HG03064 (cell line): ENCODE results near the gene CXorf51B.
"Not testable (repeated sequence)": the region's sequence is repeated elsewhere in the genome, so short reads cannot be mapped to it uniquely, and the experiment has no call there.

Experiments used
- ATAC-seq: cut with Tn5 transposase; IDR thresholded peaks from one replicate; pipeline ENCODE4 v1.9.1; 2021; ENCODE audit warnings: low read depth; ENCODE audit not compliant: unreplicated experiment

Gene CXorf51B

GRCh38 chrX:146809471-146809870 is at the start of gene CXorf51B:
CXorf51B (plus strand) TSS chrX:146809771; CDS start chrX:146809792, 21 bp downstream.
- ATAC-seq: not testable (repeated sequence)

GRCh38 chrX:146814644-146815043 is 5.1 kb downstream of the CXorf51B start, which contains the start of gene CXorf51A:
CXorf51A (minus strand) TSS chrX:146814744; CDS start chrX:146814723, 21 bp downstream.
- not testable (repeated sequence) for ATAC-seq

- no peak for ATAC-seq
Measured at GRCh38 chrX:146831994-146832393, 22.4 kb downstream of the CXorf51B start.

- ATAC-seq: no peak
Measured at GRCh38 chrX:146854281-146854680, 44.7 kb downstream of the CXorf51B start.
